ENCODE data around the gene C1orf50.

The C1orf50 gene

GRCh38 chr1:42743317-42744147, 23.5 kb upstream of the C1orf50 start:
- CTCF ChIA-PET: interaction anchor here (0.7 to 1.5 kb wide), 2 partner anchors 22 to 558 kb away, joined by 3 to 5 read pairs; no protein-coding TSS in a partner anchor

GRCh38 chr1:42744148-42744413, 23.0 kb upstream of the C1orf50 start:
- H3K27ac ChIP-seq: peak overlapping the region; percentile 92
- ChIA-PET CTCF (no interaction called here), POLR2A (ENCODE audit: low non-redundant PET) (no interaction called here)
- DNase-seq (ENCODE audit: low spot score): no peak
- no peak for TF ChIP-seq CTCF (conservative IDR thresholded peaks at IDR 0.05; ENCODE audit: low read depth)

More at GRCh38 chr1:42743317-42744147, 23.5 kb upstream of the C1orf50 start:
- no peak for TF ChIP-seq CTCF (conservative IDR thresholded peaks at IDR 0.05; ENCODE audit: low read depth)
- peak overlapping the region; percentile 92 for H3K27ac ChIP-seq
- DNase-seq (ENCODE audit: low spot score): peak; percentile 89
- POLR2A ChIA-PET (ENCODE audit: low non-redundant PET): no interaction called here

GRCh38 chr1:42745851-42746250, 21.2 kb upstream of the C1orf50 start:
- no peak for TF ChIP-seq CTCF (conservative IDR thresholded peaks at IDR 0.05; ENCODE audit: low read depth)
- CTCF ChIA-PET: interaction anchor here (0.6 to 0.7 kb wide), 2 partner anchors 34 to 271 kb away, joined by 3 read pairs; no protein-coding TSS in a partner anchor
- POLR2A ChIA-PET (ENCODE audit: low non-redundant PET): no interaction called here
- peak overlapping the region; percentile 48 for H3K27ac ChIP-seq
- DNase-seq (ENCODE audit: low spot score): no peak

GRCh38 chr1:42746436-42747105, 20.5 kb upstream of the C1orf50 start:
- ChIA-PET CTCF (interaction anchor here (0.5 to 0.9 kb wide), 5 partner anchors 22 to 789 kb away, joined by 3 to 5 read pairs (median 3); no protein-coding TSS in a partner anchor), POLR2A (ENCODE audit: low non-redundant PET) (no interaction called here)
- H3K27ac ChIP-seq: peak overlapping the region; percentile 48
- no peak for TF ChIP-seq CTCF (conservative IDR thresholded peaks at IDR 0.05; ENCODE audit: low read depth)
- DNase-seq (ENCODE audit: low spot score): no peak

GRCh38 chr1:42747125-42747524, 19.9 kb upstream of the C1orf50 start:
- H3K27ac ChIP-seq: peak overlapping the region; percentile 48
- TF ChIP-seq CTCF (conservative IDR thresholded peaks at IDR 0.05; ENCODE audit: low read depth): no peak; the same call in 1 of the 2 replicates
- DNase-seq (ENCODE audit: low spot score): no peak
- ChIA-PET POLR2A (ENCODE audit: low non-redundant PET) (no interaction called here), CTCF (interaction anchor here (0.5 to 0.9 kb wide), 4 partner anchors 21 to 789 kb away, joined by 3 to 5 read pairs (median 3); no protein-coding TSS in a partner anchor)

- DNase-seq (ENCODE audit: low spot score): no peak
- ChIA-PET POLR2A (ENCODE audit: low non-redundant PET) (no interaction called here), CTCF (interaction anchor here (0.6 kb wide), 1 partner anchor 12 kb away, joined by 3 read pairs; no protein-coding TSS in a partner anchor)
- peak overlapping the region; percentile 45 for H3K27ac ChIP-seq
- TF ChIP-seq CTCF (conservative IDR thresholded peaks at IDR 0.05; ENCODE audit: low read depth): no peak
Measured at GRCh38 chr1:42748021-42748420, 19.0 kb upstream of the C1orf50 start.

Data from RWPE1 (cell line).